Activated naive CD8-positive, alpha-beta T cell treated with anti-CD3 and anti-CD28 coated beads, Interleukin-2, amount 50 U/mL, for 24 hours (primary cell): ENCODE data around the gene PSG6.
"Not testable (repeated sequence)": the region's sequence is repeated elsewhere in the genome, so short reads cannot be mapped to it uniquely, and the experiment has no call there.

ENCODE experiments used
- ATAC-seq: fragments of 150-1000 bp; cut with Tn5 transposase; one replicate; pipeline ENCODE4 v1.10.0; 2021
- DNase-seq: peaks from one replicate; pipeline ENCODE4 v3.0.0; 2021
- H3K27ac Mint-ChIP-seq: one replicate; pipeline ENCODE4 v1.8.0; 2021; ENCODE audit warnings: mild to moderate bottlenecking, mixed read lengths
- H3K27me3 Mint-ChIP-seq: one replicate; pipeline ENCODE4 v1.8.0; 2021; ENCODE audit warnings: mixed read lengths
- H3K36me3 Mint-ChIP-seq: one replicate; pipeline ENCODE4 v1.8.0; 2021; ENCODE audit warnings: low read depth, mixed read lengths
- H3K4me1 Mint-ChIP-seq: one replicate; pipeline ENCODE4 v1.8.0; 2021; ENCODE audit warnings: mixed read lengths
- H3K4me3 Mint-ChIP-seq: one replicate; pipeline ENCODE4 v1.8.0; 2021; ENCODE audit warnings: mild to moderate bottlenecking, moderate library complexity, mixed read lengths
- H3K9me3 Mint-ChIP-seq: one replicate; pipeline ENCODE4 v1.8.0; 2021; ENCODE audit warnings: mixed read lengths

PSG6 gene

GRCh38 chr19:42852821-42853220 is 64.9 kb downstream of the PSG6 start:
- H3K9me3 Mint-ChIP-seq: not testable (repeated sequence)

More at GRCh38 chr19:42852821-42853220, 64.9 kb downstream of the PSG6 start:
- not testable (repeated sequence) for H3K4me1 Mint-ChIP-seq, H3K27ac Mint-ChIP-seq, DNase-seq, H3K4me3 Mint-ChIP-seq, H3K27me3 Mint-ChIP-seq, H3K36me3 Mint-ChIP-seq, ATAC-seq
